HL-60 (cell line): Measurements from ENCODE around the gene PTPRN2.
"Not testable (repeated sequence)": the region's sequence is repeated elsewhere in the genome, so short reads cannot be mapped to it uniquely, and the experiment has no call there.

ENCODE experiments used
- DNase-seq, 2 experiments: peaks; one replicate each; pipeline ENCODE4 v3.0.0-alpha.2; 2010 to 2020; ENCODE audit warnings: low read depth in 1 of 2, low spot score in 1 of 2
- H3K27ac ChIP-seq: fragments of 250-450 bp; sonication (Bioruptor Pico); replicated peaks from 2 replicates; pipeline ENCODE4 v1.5.1; 2020; ENCODE audit warnings: mild to moderate bottlenecking, moderate library complexity
- H3K27me3 ChIP-seq: fragments of 250-450 bp; sonication (Bioruptor Pico); 2 replicates; pipeline ENCODE4 v1.5.1; 2021; ENCODE audit warnings: mild to moderate bottlenecking, moderate library complexity; ENCODE audit not compliant: insufficient read depth, poor library complexity, severe bottlenecking
- H3K4me3 ChIP-seq: replicated peaks from 2 replicates; pipeline ENCODE4 v1.5.1; 2011; ENCODE audit warnings: mild to moderate bottlenecking, control low read depth, low read length; ENCODE audit not compliant: insufficient read depth
- GABPA ChIP-seq: IDR thresholded peaks from 2 replicates; pipeline ENCODE4 v1.6.1; 2012; ENCODE audit warnings: low read depth
- POLR2AphosphoS5 ChIP-seq: IDR thresholded peaks from 2 replicates; pipeline ENCODE4 v1.6.1; 2012; ENCODE audit warnings: low read depth
- REST ChIP-seq: IDR thresholded peaks from 2 replicates; pipeline ENCODE4 v1.6.1; 2012; ENCODE audit warnings: low read depth; ENCODE audit not compliant: insufficient replicate concordance
- SPI1 ChIP-seq: IDR thresholded peaks from 2 replicates; pipeline ENCODE4 v1.6.1; 2012; ENCODE audit warnings: low read depth, mild to moderate bottlenecking, borderline replicate concordance
- TF ChIP-seq, protein P1 (sequence below): IDR thresholded peaks from one replicate; pipeline ENCODE4 v1.5.1; 2011; ENCODE audit warnings: low read length, control low read depth, inconsistent platforms; ENCODE audit not compliant: insufficient read depth

PTPRN2 gene

DNA sequence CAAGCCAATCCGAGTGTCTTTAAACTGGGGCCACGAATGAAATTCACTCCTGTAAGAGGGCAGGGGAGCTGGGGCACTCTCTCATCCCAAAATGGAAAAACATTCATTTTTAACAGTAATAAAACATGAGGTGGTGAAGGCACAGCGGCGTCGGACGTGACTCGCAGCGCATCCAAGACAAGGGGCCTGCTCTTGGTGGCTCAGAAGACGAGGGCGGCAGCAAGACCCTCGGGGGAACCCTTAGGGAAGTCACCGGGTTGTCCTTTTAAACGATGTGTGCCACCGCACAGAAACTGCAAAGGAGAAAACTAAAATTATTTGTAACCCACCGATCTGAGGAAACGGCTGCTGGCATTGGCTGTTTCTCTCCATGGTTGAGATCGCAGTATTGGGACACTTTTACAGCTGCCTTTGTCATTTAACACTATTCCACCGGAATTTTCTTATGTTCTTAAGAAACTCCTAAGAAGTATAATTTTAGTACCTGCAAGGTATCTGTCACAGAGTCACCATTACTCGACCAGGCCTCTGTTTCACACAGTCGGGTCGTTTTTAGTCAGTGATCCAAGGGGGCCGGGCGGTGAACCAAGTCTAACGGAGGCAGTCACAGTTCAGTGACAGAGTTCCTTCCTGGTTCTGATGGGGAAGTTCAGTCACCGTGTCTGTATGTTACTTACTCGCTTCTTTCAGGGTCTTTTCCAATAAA lies 159.3 kb downstream of the PTPRN2 start:
- TF ChIP-seq, protein P1, sequence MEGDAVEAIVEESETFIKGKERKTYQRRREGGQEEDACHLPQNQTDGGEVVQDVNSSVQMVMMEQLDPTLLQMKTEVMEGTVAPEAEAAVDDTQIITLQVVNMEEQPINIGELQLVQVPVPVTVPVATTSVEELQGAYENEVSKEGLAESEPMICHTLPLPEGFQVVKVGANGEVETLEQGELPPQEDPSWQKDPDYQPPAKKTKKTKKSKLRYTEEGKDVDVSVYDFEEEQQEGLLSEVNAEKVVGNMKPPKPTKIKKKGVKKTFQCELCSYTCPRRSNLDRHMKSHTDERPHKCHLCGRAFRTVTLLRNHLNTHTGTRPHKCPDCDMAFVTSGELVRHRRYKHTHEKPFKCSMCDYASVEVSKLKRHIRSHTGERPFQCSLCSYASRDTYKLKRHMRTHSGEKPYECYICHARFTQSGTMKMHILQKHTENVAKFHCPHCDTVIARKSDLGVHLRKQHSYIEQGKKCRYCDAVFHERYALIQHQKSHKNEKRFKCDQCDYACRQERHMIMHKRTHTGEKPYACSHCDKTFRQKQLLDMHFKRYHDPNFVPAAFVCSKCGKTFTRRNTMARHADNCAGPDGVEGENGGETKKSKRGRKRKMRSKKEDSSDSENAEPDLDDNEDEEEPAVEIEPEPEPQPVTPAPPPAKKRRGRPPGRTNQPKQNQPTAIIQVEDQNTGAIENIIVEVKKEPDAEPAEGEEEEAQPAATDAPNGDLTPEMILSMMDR = no peak
- TF ChIP-seq POLR2AphosphoS5 (no peak), REST (no peak), GABPA (no peak), SPI1 (no peak)
- no peak overlapping the region for H3K4me3 ChIP-seq
- no peak for DNase-seq
- H3K27me3 ChIP-seq = no peaks in the 10 kb centered on the region
- no peak overlapping the region for H3K27ac ChIP-seq

DNA sequence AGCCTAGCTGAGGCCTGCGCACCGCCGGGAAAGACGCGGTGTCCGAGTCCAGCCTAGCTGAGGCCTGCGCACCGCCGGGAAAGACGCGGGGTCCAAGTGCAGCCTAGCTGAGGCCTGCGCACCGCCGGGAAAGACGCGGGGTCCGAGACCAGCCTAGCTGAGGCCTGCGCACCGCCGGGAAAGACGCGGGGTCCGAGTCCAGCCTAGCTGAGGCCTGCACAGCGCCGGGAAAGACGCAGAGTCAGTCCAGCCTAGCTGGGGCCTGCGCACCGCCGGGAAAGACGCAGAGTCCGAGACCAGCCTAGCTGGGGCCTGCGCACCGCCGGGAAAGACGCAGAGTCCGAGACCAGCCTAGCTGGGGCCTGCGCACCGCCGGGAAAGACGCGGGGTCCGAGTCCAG lies 161.9 kb downstream of the PTPRN2 start:
- not testable (repeated sequence) for H3K27me3 ChIP-seq

GRCh38 chr7:158424531-158424930 lies 163.1 kb downstream of the PTPRN2 start:
- Histone ChIP-seq H3K4me3 (no peak overlapping the region), H3K27ac (no peak overlapping the region), H3K27me3 (no peaks in the 10 kb centered on the region)
- no peak for DNase-seq
- no peak for TF ChIP-seq REST
- TF ChIP-seq GABPA = no peak
- no peak for TF ChIP-seq POLR2AphosphoS5
- no peak for TF ChIP-seq SPI1
- TF ChIP-seq, protein P1 = no peak

More for the DNA sequence above, 161.9 kb downstream of the PTPRN2 start:
- H3K4me3 ChIP-seq, DNase-seq, H3K27ac ChIP-seq: not testable (repeated sequence)

- no peak overlapping the region for H3K27ac ChIP-seq
- no peak for DNase-seq
- no peaks in the 10 kb centered on the region for H3K27me3 ChIP-seq
- no peak overlapping the region for H3K4me3 ChIP-seq
- TF ChIP-seq GABPA = no peak
- no peak for TF ChIP-seq POLR2AphosphoS5
- no peak for TF ChIP-seq REST
- no peak for TF ChIP-seq SPI1
- TF ChIP-seq, protein P1 = no peak
Observed at GRCh38 chr7:158424011-158424410, 163.6 kb downstream of the PTPRN2 start.
